CD1c-positive myeloid dendritic cell (primary cell): ENCODE data around the gene ACSS2.
A peak's percentile ranks its signal among the peaks of the same experiment; 100 is the strongest.
"Not testable (repeated sequence)": the region's sequence is repeated elsewhere in the genome, so short reads cannot be mapped to it uniquely, and the experiment has no call there.

Experiments
- DNase-seq: peaks from one replicate; pipeline ENCODE4 v3.0.0-alpha.2; 2016; ENCODE audit errors: extremely low spot score

The ACSS2 gene

GRCh38 chr20:34874094-34874654 is 2.2 kb upstream of the ACSS2 start:
- DNase-seq = peak; percentile 80

GRCh38 chr20:34875642-34876405 is 588 bp upstream of the ACSS2 start:
- peak; percentile 97 for DNase-seq

- DNase-seq = no peak
Measured at GRCh38 chr20:34880215-34880850, 3.9 kb downstream of the ACSS2 start.

GRCh38 chr20:34880971-34881370 is 4.6 kb downstream of the ACSS2 start:
- DNase-seq = not testable (repeated sequence)

GRCh38 chr20:34881689-34882088 is 5.3 kb downstream of the ACSS2 start:
- no peak for DNase-seq

GRCh38 chr20:34883087-34883688 is 6.8 kb downstream of the ACSS2 start:
- DNase-seq = no peak

GRCh38 chr20:34883809-34884208 is 7.4 kb downstream of the ACSS2 start:
- DNase-seq = no peak

- no peak for DNase-seq
Measured at GRCh38 chr20:34884260-34884659, 7.8 kb downstream of the ACSS2 start.

GRCh38 chr20:34886122-34886521 is 9.7 kb downstream of the ACSS2 start:
- DNase-seq = no peak

GRCh38 chr20:34887023-34887422 is 10.6 kb downstream of the ACSS2 start:
- DNase-seq = no peak

- no peak for DNase-seq
Measured at GRCh38 chr20:34888468-34888867, 12.1 kb downstream of the ACSS2 start.

GRCh38 chr20:34891166-34892062 is 15.0 kb downstream of the ACSS2 start:
- peak; percentile 88 for DNase-seq

GRCh38 chr20:34892671-34893070 is 16.3 kb downstream of the ACSS2 start:
- peak; percentile 44 for DNase-seq

GRCh38 chr20:34894723-34895122 is 18.3 kb downstream of the ACSS2 start:
- DNase-seq = no peak

- no peak for DNase-seq
Measured at GRCh38 chr20:34895465-34895864, 19.1 kb downstream of the ACSS2 start.

- DNase-seq = no peak
Measured at GRCh38 chr20:34896086-34896621, 19.7 kb downstream of the ACSS2 start.

GRCh38 chr20:34898129-34898528 is 21.7 kb downstream of the ACSS2 start:
- not testable (repeated sequence) for DNase-seq

- not testable (repeated sequence) for DNase-seq
Measured at GRCh38 chr20:34898731-34899130, 22.3 kb downstream of the ACSS2 start.

GRCh38 chr20:34904202-34904621 is 27.8 kb downstream of the ACSS2 start:
- DNase-seq = peak; percentile 58

- DNase-seq = peak; percentile 14
Measured at GRCh38 chr20:34907616-34908469, 31.4 kb downstream of the ACSS2 start.
